Endothelial cell of umbilical vein (primary cell): Measurements from ENCODE around the gene SLC6A19. TPM values are rescaled to one million over a fixed set of nuclear protein-coding genes. Genes with fewer than 3 reads are reported as not detected.

ENCODE experiments used
- BruUV-seq: library from RNA; stranded (reverse); fragments of 400-500 nt; replicated peaks from 2 replicates; lab custom pipeline; 2021; lab: Mats Ljungman, UMichigan
- CTCF ChIA-PET: fragments of 300-600, 350-600 bp; sonication (Branson Sonifier 250); formaldehyde crosslinking; loops from one replicate; lab custom pipeline; 2021; ENCODE audit warnings: antibody characterized with exemption, inconsistent platforms; lab: Charles Lee
- POLR2A ChIA-PET: fragments of 300-600, 350-600 bp; sonication (Branson Sonifier 250); formaldehyde crosslinking; loops from one replicate; lab custom pipeline; 2021; ENCODE audit warnings: antibody characterized with exemption, inconsistent platforms; lab: Charles Lee
- DNase-seq: peaks from one replicate; pipeline ENCODE4 v3.0.0-alpha.2; 2011; ENCODE audit warnings: low read depth, low spot score
- FAIRE-seq: peaks from 2 replicates; lab custom pipeline; 2011; peaks lifted over from hg19 to GRCh38; lab: Jason Lieb, UNC
- H2AFZ ChIP-seq: 2 replicates; pipeline ENCODE4 v1.6.0; 2012; ENCODE audit warnings: low read depth, low read length, control low read depth, inconsistent platforms
- H3K27ac ChIP-seq: 2 replicates; pipeline ENCODE4 v1.5.1; 2011; ENCODE audit warnings: low read depth, mild to moderate bottlenecking, control low read depth, low read length, moderate library complexity; ENCODE audit not compliant: insufficient read depth
- H3K27me3 ChIP-seq, 2 experiments: 2 replicates each; pipeline versions ENCODE4 v1.6.0 to v1.6.1; 2011; ENCODE audit warnings: low read length in 2 of 2, mixed read lengths in 1 of 2; ENCODE audit not compliant: control insufficient read depth in 2 of 2, insufficient read depth in 2 of 2
- H3K36me3 ChIP-seq, 2 experiments: 2 replicates in 1 of 2; 3 replicates in 1 of 2; pipeline ENCODE4 v1.5.1; 2011; ENCODE audit warnings: low read length in 2 of 2, mild to moderate bottlenecking in 1 of 2, moderate library complexity in 1 of 2; ENCODE audit not compliant: control insufficient read depth in 2 of 2, insufficient read depth in 2 of 2; ENCODE audit errors: extremely low read depth in 1 of 2
- H3K4me1 ChIP-seq: 3 replicates; pipeline ENCODE4 v1.5.1; 2011; ENCODE audit warnings: mild to moderate bottlenecking, low read length; ENCODE audit not compliant: control insufficient read depth, insufficient read depth; ENCODE audit errors: extremely low read depth
- H3K4me2 ChIP-seq: 2 replicates; pipeline ENCODE4 v1.6.1; 2011; ENCODE audit warnings: low read length, control low read depth, mixed read lengths; ENCODE audit not compliant: insufficient read depth
- H3K4me3 ChIP-seq, 3 experiments: fragments of 200-600 bp in 1 of 3; sonication (generic), shearing (Covaris generic) in 1 of 3; replicated peaks in 1 of 3; 2 replicates each; pipeline ENCODE4 v1.5.1; 2011 to 2016; ENCODE audit warnings: control low read depth in 3 of 3, low read length in 3 of 3, mild to moderate bottlenecking in 2 of 3, inconsistent platforms in 1 of 3, low read depth in 1 of 3, moderate library complexity in 1 of 3; ENCODE audit not compliant: insufficient read depth in 1 of 3
- H3K79me2 ChIP-seq: 2 replicates; pipeline ENCODE4 v1.6.0; 2012; ENCODE audit warnings: low read length, inconsistent platforms; ENCODE audit not compliant: control insufficient read depth, insufficient read depth
- H3K9ac ChIP-seq: replicated peaks from 2 replicates; pipeline ENCODE3; 2011; ENCODE audit warnings: low read length, control low read depth; ENCODE audit not compliant: insufficient read depth; ENCODE audit errors: extremely low read depth
- H3K9me1 ChIP-seq: replicated peaks from 3 replicates; pipeline ENCODE4 v1.6.0; 2011; ENCODE audit warnings: mild to moderate bottlenecking, low read length; ENCODE audit not compliant: control insufficient read depth, insufficient read depth; ENCODE audit errors: extremely low read depth
- H3K9me3 ChIP-seq: replicated peaks from 2 replicates; pipeline ENCODE4 v1.5.1; 2012; ENCODE audit warnings: low read length, inconsistent platforms; ENCODE audit not compliant: control insufficient read depth, insufficient read depth
- H4K20me1 ChIP-seq: replicated peaks from 2 replicates; pipeline ENCODE3; 2011; ENCODE audit warnings: mild to moderate bottlenecking, low read length; ENCODE audit not compliant: control insufficient read depth, insufficient read depth; ENCODE audit errors: extremely low read depth
- EZH2 ChIP-seq: IDR thresholded peaks from 2 replicates; pipeline ENCODE4 v1.6.1; 2012; ENCODE audit warnings: borderline replicate concordance, low read depth, mild to moderate bottlenecking, moderate library complexity, low read length, inconsistent platforms; ENCODE audit not compliant: severe bottlenecking
- FOS ChIP-seq: IDR thresholded peaks from 2 replicates; pipeline ENCODE4 v1.6.1; 2011; ENCODE audit warnings: mild to moderate bottlenecking, low read length, moderate library complexity, borderline replicate concordance; ENCODE audit not compliant: insufficient read depth
- POLR2A ChIP-seq: IDR thresholded peaks from 2 replicates; pipeline ENCODE4 v1.6.1; 2012; ENCODE audit warnings: low read depth, mild to moderate bottlenecking, control low read depth, low read length
- dilution Hi-C: fragments of 300-500 bp; cut with MboI; formaldehyde crosslinking; loops from one replicate; pipeline ENCODE4 v1.15.0; 2019; ENCODE audit warnings: low sequenced_read_pairs; ENCODE audit not compliant: extremely low pct_ligation_motif_present
- intact Hi-C: fragments of 100-400 bp; cut with micrococcal nuclease; formaldehyde crosslinking; loops from one replicate; pipeline ENCODE4 v1.10.0; 2022
- polyA plus RNA-seq, 4 experiments: library from polyadenylated mRNA; depleted of rRNA in 3 of 4; stranded (reverse) in 3 of 4; unstranded in 1 of 4; fragments of >200 nt; gene quantifications; 2 replicates each; pipeline versions ENCODE4 v1.2.1 to v1.2.3, GENCODE V29; 2011 to 2012; ENCODE audit warnings: missing spikeins in 1 of 4
- total RNA-seq: library from RNA; stranded (reverse); gene quantifications from 2 replicates; pipeline ENCODE4 v1.2.3, GENCODE V29; 2021
- TF ChIP-seq, protein P1 (sequence below), 2 donors: IDR thresholded peaks; 1 replicate in 1 of 2; 2 replicates in 1 of 2; pipeline ENCODE4 v1.5.1; 2011; ENCODE audit warnings: low read length in 2 of 2, mild to moderate bottlenecking in 2 of 2, moderate library complexity in 2 of 2, control low read depth in 1 of 2, inconsistent platforms in 1 of 2, low read depth in 1 of 2; ENCODE audit not compliant: insufficient read depth in 1 of 2; ENCODE audit errors: extremely low read depth in 1 of 2
- TF ChIP-seq, protein P2 (sequence below): IDR thresholded peaks from 2 replicates; pipeline ENCODE4 v1.6.1; 2011; ENCODE audit not compliant: insufficient read depth, insufficient read length

The SLC6A19 gene
- total and polyA plus RNA-seq, 2 donors (not counting 3 experiments of a cell fraction or from before 2014, with no cell fraction given) = not detected

DNA sequence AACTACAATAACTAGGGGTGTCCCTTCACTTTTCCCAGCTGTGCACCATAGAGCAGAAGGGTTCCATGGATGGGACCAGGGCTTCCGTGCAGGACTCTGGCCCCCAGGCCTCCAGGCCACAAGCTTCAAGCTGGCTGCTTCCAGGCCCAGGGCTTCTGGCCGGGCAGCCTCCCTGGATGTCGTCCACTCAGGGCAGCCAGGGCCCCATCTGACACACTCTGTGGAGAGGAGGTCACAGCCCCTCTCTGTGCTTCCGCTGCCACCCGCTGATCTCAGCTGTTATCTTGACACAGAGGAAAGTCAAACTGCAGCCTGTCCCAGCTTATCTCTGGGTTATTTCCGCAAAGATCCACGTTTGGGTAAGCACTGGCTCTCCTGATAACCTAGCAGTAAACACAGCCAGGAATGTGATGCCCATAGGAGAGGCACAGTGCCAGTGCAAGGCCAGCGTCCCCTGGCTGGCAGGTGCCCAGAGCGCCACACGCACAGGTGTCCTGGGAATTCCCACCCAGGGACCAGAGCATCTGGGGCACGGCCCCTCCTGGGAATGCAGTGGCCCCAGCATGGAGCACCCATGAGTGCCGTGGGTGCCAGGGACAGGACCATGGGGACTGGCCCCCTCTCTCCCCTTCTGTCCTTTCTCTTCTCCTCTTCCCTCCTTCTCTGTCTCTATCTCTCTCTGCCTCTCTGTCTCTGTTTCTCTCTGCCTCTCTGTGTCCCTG is 15.6 kb upstream of the SLC6A19 start:
- Histone ChIP-seq H4K20me1 (no peaks in the 10 kb centered on the region), H3K9me1 (no peaks in the 10 kb centered on the region), H3K4me3 (no peak overlapping the region), H3K4me2 (no peak overlapping the region), H3K36me3 (no peaks in the 10 kb centered on the region), H3K27ac (no peak overlapping the region), H2AFZ (no peak overlapping the region), H3K4me1 (no peaks in the 10 kb centered on the region), H3K27me3 (no peaks in the 10 kb centered on the region), H3K9ac (no peak overlapping the region), H3K79me2 (no peaks in the 10 kb centered on the region), H3K9me3 (no peaks in the 10 kb centered on the region)
- BruUV-seq = no TSS peak
- FAIRE-seq (no peak), DNase-seq (no peak)
- POLR2A ChIA-PET = no interaction called here
- intact Hi-C loops (no loop called here), dilution Hi-C loops (no loop called here)
- TF ChIP-seq EZH2 (no peak), POLR2A (no peak), FOS (no peak)
- TF ChIP-seq, protein P1, sequence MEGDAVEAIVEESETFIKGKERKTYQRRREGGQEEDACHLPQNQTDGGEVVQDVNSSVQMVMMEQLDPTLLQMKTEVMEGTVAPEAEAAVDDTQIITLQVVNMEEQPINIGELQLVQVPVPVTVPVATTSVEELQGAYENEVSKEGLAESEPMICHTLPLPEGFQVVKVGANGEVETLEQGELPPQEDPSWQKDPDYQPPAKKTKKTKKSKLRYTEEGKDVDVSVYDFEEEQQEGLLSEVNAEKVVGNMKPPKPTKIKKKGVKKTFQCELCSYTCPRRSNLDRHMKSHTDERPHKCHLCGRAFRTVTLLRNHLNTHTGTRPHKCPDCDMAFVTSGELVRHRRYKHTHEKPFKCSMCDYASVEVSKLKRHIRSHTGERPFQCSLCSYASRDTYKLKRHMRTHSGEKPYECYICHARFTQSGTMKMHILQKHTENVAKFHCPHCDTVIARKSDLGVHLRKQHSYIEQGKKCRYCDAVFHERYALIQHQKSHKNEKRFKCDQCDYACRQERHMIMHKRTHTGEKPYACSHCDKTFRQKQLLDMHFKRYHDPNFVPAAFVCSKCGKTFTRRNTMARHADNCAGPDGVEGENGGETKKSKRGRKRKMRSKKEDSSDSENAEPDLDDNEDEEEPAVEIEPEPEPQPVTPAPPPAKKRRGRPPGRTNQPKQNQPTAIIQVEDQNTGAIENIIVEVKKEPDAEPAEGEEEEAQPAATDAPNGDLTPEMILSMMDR (IDR thresholded peaks at IDR 0.05; ENCODE audit: extremely low read depth in 1 of 2, insufficient read depth in 1 of 2, low read depth in 1 of 2, low read length in 2 of 2) = no peak
- TF ChIP-seq, protein P2, sequence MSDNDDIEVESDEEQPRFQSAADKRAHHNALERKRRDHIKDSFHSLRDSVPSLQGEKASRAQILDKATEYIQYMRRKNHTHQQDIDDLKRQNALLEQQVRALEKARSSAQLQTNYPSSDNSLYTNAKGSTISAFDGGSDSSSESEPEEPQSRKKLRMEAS = no peak
- CTCF ChIA-PET = interaction anchor here (3.9 kb wide), 1 partner anchor 12 kb away, joined by 19 read pairs; no protein-coding TSS in a partner anchor
